GM21515 (cell line): Measurements from ENCODE around the gene SETX.

Experiments used
- ATAC-seq: cut with Tn5 transposase; IDR thresholded peaks from one replicate; pipeline ENCODE4 v1.9.1; 2021; ENCODE audit not compliant: unreplicated experiment

SETX gene

GRCh38 chr9:132356324-132356924, 1.6 kb upstream of the SETX start:
- no peak for ATAC-seq

GRCh38 chr9:132351404-132352045, 3.3 kb downstream of the SETX start:
- no peak for ATAC-seq

GRCh38 chr9:132350861-132351315, 3.9 kb downstream of the SETX start:
- no peak for ATAC-seq

- ATAC-seq, result no peak
Measured at GRCh38 chr9:132348676-132349075, 6.1 kb downstream of the SETX start.

- ATAC-seq, result no peak
Measured at GRCh38 chr9:132346177-132346576, 8.6 kb downstream of the SETX start.

- ATAC-seq, result no peak
Measured at GRCh38 chr9:132341177-132341840, 13.5 kb downstream of the SETX start.

- ATAC-seq, result no peak
Measured at GRCh38 chr9:132334364-132334763, 20.4 kb downstream of the SETX start.

GRCh38 chr9:132333556-132333955, 21.2 kb downstream of the SETX start:
- no peak for ATAC-seq

- no peak for ATAC-seq
Measured at GRCh38 chr9:132328580-132328979, 26.2 kb downstream of the SETX start.

- no peak for ATAC-seq
Measured at GRCh38 chr9:132327537-132327936, 27.2 kb downstream of the SETX start.

GRCh38 chr9:132324425-132324824, 30.4 kb downstream of the SETX start:
- ATAC-seq, result no peak

- no peak for ATAC-seq
Measured at GRCh38 chr9:132319421-132320110, 35.2 kb downstream of the SETX start.

GRCh38 chr9:132312873-132313272, 41.9 kb downstream of the SETX start:
- no peak for ATAC-seq

GRCh38 chr9:132312426-132312825, 42.4 kb downstream of the SETX start:
- ATAC-seq, result no peak

GRCh38 chr9:132311978-132312377, 42.8 kb downstream of the SETX start:
- ATAC-seq, result no peak

GRCh38 chr9:132309056-132309455, 45.7 kb downstream of the SETX start:
- ATAC-seq, result no peak

GRCh38 chr9:132301521-132301920, 53.3 kb downstream of the SETX start:
- ATAC-seq, result no peak

GRCh38 chr9:132299221-132299620, 55.6 kb downstream of the SETX start:
- ATAC-seq, result no peak

- no peak for ATAC-seq
Measured at GRCh38 chr9:132295181-132295580, 59.6 kb downstream of the SETX start.

- ATAC-seq, result no peak
Measured at GRCh38 chr9:132293145-132293721, 61.6 kb downstream of the SETX start.

- no peak for ATAC-seq
Measured at GRCh38 chr9:132288966-132289365, 65.8 kb downstream of the SETX start.
